ENCODE data around the gene PSMA6. TPM values are rescaled to one million over a fixed set of nuclear protein-coding genes. Genes with fewer than 3 reads are reported as not detected.

PSMA6 gene
- total and polyA plus RNA-seq, 2 of the 13 experiments (the other 11 are each of a cell fraction or from before 2014, with no cell fraction given): 525 to 1,109 TPM

DNA sequence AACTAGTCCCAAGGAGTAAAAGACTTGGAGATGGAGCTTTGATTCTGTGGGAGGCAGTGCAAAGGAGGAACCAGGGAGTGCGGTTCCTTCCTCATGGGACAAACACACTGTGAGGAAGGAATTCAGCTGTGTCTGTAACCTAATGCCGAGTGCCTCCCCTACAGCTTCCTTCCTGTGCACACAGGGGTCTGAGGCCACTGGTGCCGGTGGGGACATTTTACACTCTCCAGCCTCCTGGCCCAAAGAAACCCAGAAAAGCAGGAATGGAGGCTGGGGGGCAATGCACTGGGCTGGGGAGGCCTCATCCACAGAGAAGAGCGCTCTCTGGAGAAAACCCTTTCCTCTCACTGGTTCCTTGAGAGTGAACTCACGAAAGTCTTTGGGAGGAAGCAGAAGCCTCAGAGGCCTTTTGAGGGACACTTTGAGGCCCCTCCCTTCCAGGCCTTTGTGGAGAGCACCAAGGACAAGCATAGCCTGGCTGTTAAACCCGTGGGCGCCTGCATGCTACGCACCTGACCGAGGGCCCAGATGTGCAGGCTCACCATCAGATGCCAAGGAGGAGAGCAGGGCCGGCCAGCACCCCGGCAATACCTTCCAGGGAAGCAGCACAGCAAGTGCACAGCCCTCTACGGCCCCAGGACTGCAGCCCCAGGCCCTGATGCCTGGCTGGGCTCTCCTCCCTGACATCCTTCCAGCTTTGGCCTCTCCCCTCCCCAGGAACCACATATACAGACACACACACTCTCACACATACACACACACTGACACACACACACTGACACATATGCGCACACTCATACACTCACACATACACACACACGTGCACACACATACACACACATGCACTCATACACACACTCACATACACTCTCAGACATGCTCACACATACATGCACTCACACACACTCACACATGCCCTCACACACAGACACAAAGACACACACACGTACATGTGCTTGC lies 60.4 kb downstream of the PSMA6 start (continued):
- TF ChIP-seq ZBTB8A (CRISPR knock-in tag; IDR thresholded peaks at IDR 0.05; ENCODE audit: borderline replicate concordance, low read depth) (no peak), TCF7L2 (IDR thresholded peaks at IDR 0.05; ENCODE audit: low read depth, low read length) (no peak), HOXD1 (CRISPR knock-in tag; IDR thresholded peaks at IDR 0.05) (no peak), HDAC1 (CRISPR knock-in tag; IDR thresholded peaks at IDR 0.05) (no peak), ATM (IDR thresholded peaks at IDR 0.05; ENCODE audit: borderline replicate concordance) (peak; percentile 89; the same call in 1 of the 2 replicates), SKI (IDR thresholded peaks at IDR 0.05; ENCODE audit: partially characterized antibody) (no peak), HNRNPLL (IDR thresholded peaks at IDR 0.05; ENCODE audit: low read depth, low read length, poor library complexity, severe bottlenecking) (no peak), ZNF670 (CRISPR knock-in tag; IDR thresholded peaks at IDR 0.05; ENCODE audit: borderline replicate concordance) (no peak), NR2F2 (IDR thresholded peaks at IDR 0.05; ENCODE audit: borderline replicate concordance, low read depth) (no peak), GATAD2A (CRISPR knock-in tag; IDR thresholded peaks at IDR 0.05) (no peak), ZNF354B (CRISPR knock-in tag; IDR thresholded peaks at IDR 0.05) (0 out of 2 replicates have a peak, but pooled peaks have one; percentile 51), ZNF720 (CRISPR knock-in tag; IDR thresholded peaks at IDR 0.05) (no peak), SETDB1 (CRISPR knock-in tag; IDR thresholded peaks at IDR 0.05; ENCODE audit: borderline replicate concordance) (no peak)
- TF ChIP-seq, protein P1, sequence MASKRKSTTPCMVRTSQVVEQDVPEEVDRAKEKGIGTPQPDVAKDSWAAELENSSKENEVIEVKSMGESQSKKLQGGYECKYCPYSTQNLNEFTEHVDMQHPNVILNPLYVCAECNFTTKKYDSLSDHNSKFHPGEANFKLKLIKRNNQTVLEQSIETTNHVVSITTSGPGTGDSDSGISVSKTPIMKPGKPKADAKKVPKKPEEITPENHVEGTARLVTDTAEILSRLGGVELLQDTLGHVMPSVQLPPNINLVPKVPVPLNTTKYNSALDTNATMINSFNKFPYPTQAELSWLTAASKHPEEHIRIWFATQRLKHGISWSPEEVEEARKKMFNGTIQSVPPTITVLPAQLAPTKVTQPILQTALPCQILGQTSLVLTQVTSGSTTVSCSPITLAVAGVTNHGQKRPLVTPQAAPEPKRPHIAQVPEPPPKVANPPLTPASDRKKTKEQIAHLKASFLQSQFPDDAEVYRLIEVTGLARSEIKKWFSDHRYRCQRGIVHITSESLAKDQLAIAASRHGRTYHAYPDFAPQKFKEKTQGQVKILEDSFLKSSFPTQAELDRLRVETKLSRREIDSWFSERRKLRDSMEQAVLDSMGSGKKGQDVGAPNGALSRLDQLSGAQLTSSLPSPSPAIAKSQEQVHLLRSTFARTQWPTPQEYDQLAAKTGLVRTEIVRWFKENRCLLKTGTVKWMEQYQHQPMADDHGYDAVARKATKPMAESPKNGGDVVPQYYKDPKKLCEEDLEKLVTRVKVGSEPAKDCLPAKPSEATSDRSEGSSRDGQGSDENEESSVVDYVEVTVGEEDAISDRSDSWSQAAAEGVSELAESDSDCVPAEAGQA (IDR thresholded peaks at IDR 0.05; ENCODE audit: low read depth): no peak
- TF ChIP-seq, protein P1 (CRISPR knock-in tag; IDR thresholded peaks at IDR 0.05; ENCODE audit: borderline replicate concordance): no peak
- TF ChIP-seq, protein P2, sequence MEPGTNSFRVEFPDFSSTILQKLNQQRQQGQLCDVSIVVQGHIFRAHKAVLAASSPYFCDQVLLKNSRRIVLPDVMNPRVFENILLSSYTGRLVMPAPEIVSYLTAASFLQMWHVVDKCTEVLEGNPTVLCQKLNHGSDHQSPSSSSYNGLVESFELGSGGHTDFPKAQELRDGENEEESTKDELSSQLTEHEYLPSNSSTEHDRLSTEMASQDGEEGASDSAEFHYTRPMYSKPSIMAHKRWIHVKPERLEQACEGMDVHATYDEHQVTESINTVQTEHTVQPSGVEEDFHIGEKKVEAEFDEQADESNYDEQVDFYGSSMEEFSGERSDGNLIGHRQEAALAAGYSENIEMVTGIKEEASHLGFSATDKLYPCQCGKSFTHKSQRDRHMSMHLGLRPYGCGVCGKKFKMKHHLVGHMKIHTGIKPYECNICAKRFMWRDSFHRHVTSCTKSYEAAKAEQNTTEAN (CRISPR knock-in tag; conservative IDR thresholded peaks at IDR 0.05): peak; percentile 82
- TF ChIP-seq, protein P3, sequence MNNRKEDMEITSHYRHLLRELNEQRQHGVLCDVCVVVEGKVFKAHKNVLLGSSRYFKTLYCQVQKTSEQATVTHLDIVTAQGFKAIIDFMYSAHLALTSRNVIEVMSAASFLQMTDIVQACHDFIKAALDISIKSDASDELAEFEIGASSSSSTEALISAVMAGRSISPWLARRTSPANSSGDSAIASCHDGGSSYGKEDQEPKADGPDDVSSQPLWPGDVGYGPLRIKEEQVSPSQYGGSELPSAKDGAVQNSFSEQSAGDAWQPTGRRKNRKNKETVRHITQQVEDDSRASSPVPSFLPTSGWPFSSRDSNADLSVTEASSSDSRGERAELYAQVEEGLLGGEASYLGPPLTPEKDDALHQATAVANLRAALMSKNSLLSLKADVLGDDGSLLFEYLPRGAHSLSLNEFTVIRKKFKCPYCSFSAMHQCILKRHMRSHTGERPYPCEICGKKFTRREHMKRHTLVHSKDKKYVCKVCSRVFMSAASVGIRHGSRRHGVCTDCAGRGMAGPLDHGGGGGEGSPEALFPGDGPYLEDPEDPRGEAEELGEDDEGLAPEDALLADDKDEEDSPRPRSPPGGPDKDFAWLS (CRISPR knock-in tag; IDR thresholded peaks at IDR 0.05; ENCODE audit: borderline replicate concordance): no peak
- TF ChIP-seq, protein P4, sequence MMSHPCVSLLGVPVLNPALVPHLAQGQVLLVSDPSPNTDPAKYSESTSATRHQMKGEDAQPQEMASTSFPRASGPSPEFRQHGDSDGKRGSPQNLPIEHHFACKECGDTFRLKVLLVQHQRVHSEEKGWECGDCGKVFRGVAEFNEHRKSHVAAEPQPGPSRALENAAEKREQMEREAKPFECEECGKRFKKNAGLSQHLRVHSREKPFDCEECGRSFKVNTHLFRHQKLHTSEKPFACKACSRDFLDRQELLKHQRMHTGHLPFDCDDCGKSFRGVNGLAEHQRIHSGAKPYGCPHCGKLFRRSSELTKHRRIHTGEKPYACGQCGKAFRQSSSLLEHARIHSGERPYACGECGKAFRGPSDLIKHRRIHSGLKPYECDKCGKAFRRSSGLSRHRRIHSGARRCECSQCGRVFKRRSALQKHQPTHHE (CRISPR knock-in tag; IDR thresholded peaks at IDR 0.05; ENCODE audit: borderline replicate concordance): no peak
